Small intestine (tissue), 7 donors: ENCODE data around the gene CYP20A1. TPM values are rescaled to one million over a fixed set of nuclear protein-coding genes. Genes with fewer than 3 reads are reported as not detected.

Source experiments
- DNase-seq, 2 donors: peaks; one replicate each; pipeline versions ENCODE4 v3.0.0 to v3.0.0-alpha.2; 2013
- FAIRE-seq: peaks from 2 replicates; lab custom pipeline; 2012; peaks lifted over from hg19 to GRCh38; lab: Jason Lieb, UNC
- H3K27ac ChIP-seq, 3 donors: one replicate each; pipeline ENCODE4 v1.5.1; 2013; ENCODE audit warnings: low read length in 2 of 3, mild to moderate bottlenecking in 2 of 3, control low read depth in 1 of 3, inconsistent platforms in 1 of 3, low read depth in 1 of 3, moderate library complexity in 1 of 3
- H3K27me3 ChIP-seq, 3 donors: one replicate each; pipeline ENCODE4 v1.6.1; 2013; ENCODE audit warnings: low read length in 3 of 3, inconsistent platforms in 1 of 3; ENCODE audit not compliant: control insufficient read depth in 3 of 3, insufficient read depth in 3 of 3
- H3K36me3 ChIP-seq, 3 donors: one replicate each; pipeline ENCODE4 v1.6.1; 2013; ENCODE audit warnings: low read length in 3 of 3, inconsistent platforms in 1 of 3, low read depth in 1 of 3, mild to moderate bottlenecking in 1 of 3, moderate library complexity in 1 of 3; ENCODE audit not compliant: control insufficient read depth in 3 of 3, insufficient read depth in 2 of 3
- H3K4me1 ChIP-seq, 3 donors: one replicate each; pipeline ENCODE4 v1.6.1; 2013; ENCODE audit warnings: low read length in 2 of 3, inconsistent platforms in 1 of 3, low read depth in 1 of 3, mild to moderate bottlenecking in 1 of 3, moderate library complexity in 1 of 3; ENCODE audit not compliant: control insufficient read depth in 3 of 3, insufficient read depth in 2 of 3
- H3K4me3 ChIP-seq, 3 donors: one replicate each; pipeline ENCODE4 v1.5.1; 2013; ENCODE audit warnings: low read length in 3 of 3, control low read depth in 1 of 3, inconsistent platforms in 1 of 3, low read depth in 1 of 3, mild to moderate bottlenecking in 1 of 3, moderate library complexity in 1 of 3
- H3K9me3 ChIP-seq, 2 donors: one replicate each; pipeline ENCODE4 v1.6.1; 2013; ENCODE audit warnings: low read depth in 1 of 2, low read length in 1 of 2; ENCODE audit not compliant: control insufficient read depth in 2 of 2, insufficient read depth in 1 of 2
- WGBS, 3 donors: extraction: QIAGEN DNeasy Blood & Tissue Kit; methylation state at CpG; one replicate each; pipeline ENCODE4 v1.1.7; 2013; 5-methylcytosine and 5-hydroxymethylcytosine counted together
- polyA plus RNA-seq, 4 donors: library from polyadenylated mRNA; stranded (reverse) in 3 of 4; unstranded in 1 of 4; fragments of 200-250 nt in 3 of 4; fragments of 120-200 nt in 1 of 4; gene quantifications; one replicate each; pipeline versions ENCODE4 v1.2.1 to v1.2.3, GENCODE V29; 2013
- donor health status: healthy with polysubstance abuse.
- donor health status: control.
- donor health status: control.
- donor health status: Bipolar disorder and iron deficiency.
- donor health status: healthy.

CYP20A1 gene
- polyA plus RNA-seq, 4 donors = 4.0 to 17.9 (median 9.2) TPM

DNA sequence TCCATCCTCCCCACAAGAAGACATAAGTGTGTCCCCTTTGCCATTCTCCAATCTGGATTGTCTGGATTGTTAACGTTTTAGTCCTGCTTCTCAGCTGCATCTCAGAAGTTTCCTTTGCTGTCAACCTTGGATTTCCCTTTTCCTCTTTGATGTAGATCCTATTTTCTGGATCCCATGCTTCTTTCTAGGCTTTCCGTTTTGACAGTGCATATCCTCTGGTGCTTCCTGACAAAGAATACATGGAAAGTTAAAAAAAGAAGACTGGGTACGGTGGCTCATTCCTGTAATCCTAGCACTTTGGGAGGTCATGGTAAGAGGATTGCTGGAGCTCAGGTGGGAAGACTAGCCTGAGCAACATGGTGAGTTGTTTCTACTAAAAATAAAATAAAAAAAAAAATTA lies 116.1 kb downstream of the CYP20A1 start:
- no peak overlapping the region for H3K4me3 ChIP-seq
- no peak overlapping the region for H3K27ac ChIP-seq
- WGBS, 3 donors = 82 to 91% (median 86%) methylated on average over 3 of the region's 3 CpGs
- peaks cover 0 to 4% of the 10 kb centered on the region in 2 donors for H3K9me3 ChIP-seq
- H3K36me3 ChIP-seq = peaks cover 0 to 11% (median 2%) of the 10 kb centered on the region in 3 donors
- H3K4me1 ChIP-seq = no peaks in the 10 kb centered on the region
- DNase-seq (no peak), FAIRE-seq (no peak)
- H3K27me3 ChIP-seq = no peaks in the 10 kb centered on the region

Other genes starting within 250 kb of the CYP20A1 start
- gene NBEAL1, start 224.1 kb upstream of the CYP20A1 start, polyA plus RNA-seq = 10 to 100 TPM in 3 of 4 donors, 1 to 10 TPM in 1; 6.5 to 12.7 (median 11.8) TPM
- 10 to 100 TPM in 3 of 4 donors, under 1 TPM in 1; 0.67 to 21.1 (median 11.8) TPM for gene ABI2, start 89.4 kb downstream of the CYP20A1 start, polyA plus RNA-seq